ENCODE measurements around the gene GPR35. TPM values are rescaled to one million over a fixed set of nuclear protein-coding genes. Genes with fewer than 3 reads are reported as not detected.

Gene GPR35
- total and polyA plus RNA-seq, 2 donors (not counting 3 experiments of a cell fraction or from before 2014, with no cell fraction given) = 0.18 to 0.33 TPM

DNA sequence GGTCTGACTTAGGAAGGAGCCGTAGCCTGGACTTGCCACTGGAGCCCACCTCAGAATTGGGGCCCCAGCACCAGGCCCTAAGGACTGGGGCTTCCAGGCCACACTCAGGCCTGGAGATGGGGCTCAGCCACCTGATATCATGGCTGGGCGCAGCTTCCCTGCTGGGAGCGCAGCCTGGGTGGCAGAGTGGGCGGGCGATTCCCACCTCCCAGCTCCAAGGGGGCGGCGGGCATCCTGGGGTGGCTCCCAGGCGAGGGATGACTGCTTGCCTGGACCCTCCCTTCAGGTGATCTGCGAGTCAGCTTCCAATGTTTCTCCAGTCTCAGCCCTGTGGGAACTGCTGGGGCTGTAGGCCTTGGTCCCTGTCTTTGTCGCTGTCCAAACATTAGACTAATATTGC is 20.1 kb downstream of the GPR35 start:
- no peak overlapping the region for H3K4me2 ChIP-seq (ENCODE audit: insufficient read depth, low read length)
- no peak overlapping the region for H3K4me3 ChIP-seq (replicated peaks in 1 of 3; ENCODE audit: insufficient read depth in 1 of 3, low read depth in 1 of 3, low read length in 3 of 3)
- ChIA-PET POLR2A (no interaction called here), CTCF (no interaction called here)
- no peak overlapping the region for H2AFZ ChIP-seq (ENCODE audit: low read depth, low read length)
- H3K9me1 ChIP-seq (replicated peaks; ENCODE audit: control insufficient read depth, extremely low read depth, insufficient read depth, low read length) = no peaks in the 10 kb centered on the region
- BruUV-seq (replicated peaks) = no TSS peak
- no peaks in the 10 kb centered on the region for H3K79me2 ChIP-seq (ENCODE audit: control insufficient read depth, insufficient read depth, low read length)
- peaks cover 0 to 2% of the 10 kb centered on the region in 2 experiments for H3K27me3 ChIP-seq (ENCODE audit: control insufficient read depth in 2 of 2, insufficient read depth in 2 of 2, low read length in 2 of 2)
- TF ChIP-seq MYC (IDR thresholded peaks at IDR 0.05; ENCODE audit: low read depth, low read length) (no peak), FOS (IDR thresholded peaks at IDR 0.05; ENCODE audit: borderline replicate concordance, insufficient read depth, low read length) (no peak), GATA2 (IDR thresholded peaks at IDR 0.05; ENCODE audit: insufficient read depth, insufficient read length, low read depth, low read length) (no peak), EZH2 (IDR thresholded peaks at IDR 0.05; ENCODE audit: borderline replicate concordance, low read depth, low read length, severe bottlenecking) (no peak), POLR2AphosphoS5 (IDR thresholded peaks at IDR 0.05; ENCODE audit: insufficient read depth, low read depth, low read length) (no peak), MAX (IDR thresholded peaks at IDR 0.05; ENCODE audit: insufficient read depth, insufficient read length) (no peak), POLR2A (IDR thresholded peaks at IDR 0.05; ENCODE audit: low read depth, low read length) (no peak), JUN (IDR thresholded peaks at IDR 0.05; ENCODE audit: borderline replicate concordance, insufficient read depth, insufficient read length, low read depth) (no peak)
- TF ChIP-seq, protein P1, sequence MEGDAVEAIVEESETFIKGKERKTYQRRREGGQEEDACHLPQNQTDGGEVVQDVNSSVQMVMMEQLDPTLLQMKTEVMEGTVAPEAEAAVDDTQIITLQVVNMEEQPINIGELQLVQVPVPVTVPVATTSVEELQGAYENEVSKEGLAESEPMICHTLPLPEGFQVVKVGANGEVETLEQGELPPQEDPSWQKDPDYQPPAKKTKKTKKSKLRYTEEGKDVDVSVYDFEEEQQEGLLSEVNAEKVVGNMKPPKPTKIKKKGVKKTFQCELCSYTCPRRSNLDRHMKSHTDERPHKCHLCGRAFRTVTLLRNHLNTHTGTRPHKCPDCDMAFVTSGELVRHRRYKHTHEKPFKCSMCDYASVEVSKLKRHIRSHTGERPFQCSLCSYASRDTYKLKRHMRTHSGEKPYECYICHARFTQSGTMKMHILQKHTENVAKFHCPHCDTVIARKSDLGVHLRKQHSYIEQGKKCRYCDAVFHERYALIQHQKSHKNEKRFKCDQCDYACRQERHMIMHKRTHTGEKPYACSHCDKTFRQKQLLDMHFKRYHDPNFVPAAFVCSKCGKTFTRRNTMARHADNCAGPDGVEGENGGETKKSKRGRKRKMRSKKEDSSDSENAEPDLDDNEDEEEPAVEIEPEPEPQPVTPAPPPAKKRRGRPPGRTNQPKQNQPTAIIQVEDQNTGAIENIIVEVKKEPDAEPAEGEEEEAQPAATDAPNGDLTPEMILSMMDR (IDR thresholded peaks at IDR 0.05; ENCODE audit: extremely low read depth in 1 of 2, insufficient read depth in 1 of 2, low read depth in 1 of 2, low read length in 2 of 2) = no peak
- H3K9me3 ChIP-seq (replicated peaks; ENCODE audit: control insufficient read depth, insufficient read depth, low read length) = no peaks in the 10 kb centered on the region
- H3K4me1 ChIP-seq (ENCODE audit: control insufficient read depth, extremely low read depth, insufficient read depth, low read length) = no peaks in the 10 kb centered on the region
- FAIRE-seq (no peak), DNase-seq (ENCODE audit: low read depth, low spot score) (no peak)
- no peaks in the 10 kb centered on the region for H3K36me3 ChIP-seq (ENCODE audit: control insufficient read depth in 2 of 2, extremely low read depth in 1 of 2, insufficient read depth in 2 of 2, low read length in 2 of 2)
- no peaks in the 10 kb centered on the region for H4K20me1 ChIP-seq (replicated peaks; ENCODE audit: control insufficient read depth, extremely low read depth, insufficient read depth, low read length)
- intact Hi-C loops (cut with micrococcal nuclease) = no loop called here
- dilution Hi-C loops (cut with MboI; ENCODE audit: extremely low pct_ligation_motif_present, low sequenced_read_pairs) = no loop called here
- H3K27ac ChIP-seq (ENCODE audit: insufficient read depth, low read depth, low read length) = no peak overlapping the region
- H3K9ac ChIP-seq (replicated peaks; ENCODE audit: extremely low read depth, insufficient read depth, low read length) = no peak overlapping the region

Data from endothelial cell of umbilical vein (primary cell).